ENCODE results near the gene MAPK8IP2. TPM values are rescaled to one million over a fixed set of nuclear protein-coding genes. Genes with fewer than 3 reads are reported as not detected.

Gene MAPK8IP2
- total RNA-seq, 4 donors from 2014 or later = 3.0 to 6.1 (median 4.8) TPM

DNA sequence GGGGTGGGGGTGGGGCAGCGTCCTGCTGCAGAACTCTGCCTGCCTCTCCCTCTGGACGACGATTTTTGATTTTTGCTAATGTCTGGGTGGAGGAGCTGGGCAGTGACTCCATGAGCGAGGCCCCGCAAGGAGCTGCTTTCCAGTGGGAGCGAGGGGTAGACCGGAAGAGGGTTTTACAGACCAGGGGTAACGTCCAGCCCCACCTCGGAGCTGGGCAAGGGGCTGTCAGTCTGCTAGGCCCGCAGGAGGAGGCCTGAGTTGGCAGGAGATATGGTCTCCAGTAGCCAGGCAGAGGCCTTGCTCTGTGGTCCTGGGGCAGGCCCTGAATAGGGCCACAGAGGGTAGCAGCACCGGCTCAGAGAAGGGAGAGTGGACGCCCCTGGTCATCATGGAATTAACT, 9.0 kb downstream of the MAPK8IP2 start:
- WGBS, 2 donors = 76 to 77% methylated on average over 12 of the region's 12 CpGs
- H3K9me3 ChIP-seq = no peaks in the 10 kb centered on the region
- TF ChIP-seq EP300 (IDR thresholded peaks at IDR 0.05) (no peak), POLR2A (IDR thresholded peaks at IDR 0.05) (no peak)
- TF ChIP-seq, protein P1, sequence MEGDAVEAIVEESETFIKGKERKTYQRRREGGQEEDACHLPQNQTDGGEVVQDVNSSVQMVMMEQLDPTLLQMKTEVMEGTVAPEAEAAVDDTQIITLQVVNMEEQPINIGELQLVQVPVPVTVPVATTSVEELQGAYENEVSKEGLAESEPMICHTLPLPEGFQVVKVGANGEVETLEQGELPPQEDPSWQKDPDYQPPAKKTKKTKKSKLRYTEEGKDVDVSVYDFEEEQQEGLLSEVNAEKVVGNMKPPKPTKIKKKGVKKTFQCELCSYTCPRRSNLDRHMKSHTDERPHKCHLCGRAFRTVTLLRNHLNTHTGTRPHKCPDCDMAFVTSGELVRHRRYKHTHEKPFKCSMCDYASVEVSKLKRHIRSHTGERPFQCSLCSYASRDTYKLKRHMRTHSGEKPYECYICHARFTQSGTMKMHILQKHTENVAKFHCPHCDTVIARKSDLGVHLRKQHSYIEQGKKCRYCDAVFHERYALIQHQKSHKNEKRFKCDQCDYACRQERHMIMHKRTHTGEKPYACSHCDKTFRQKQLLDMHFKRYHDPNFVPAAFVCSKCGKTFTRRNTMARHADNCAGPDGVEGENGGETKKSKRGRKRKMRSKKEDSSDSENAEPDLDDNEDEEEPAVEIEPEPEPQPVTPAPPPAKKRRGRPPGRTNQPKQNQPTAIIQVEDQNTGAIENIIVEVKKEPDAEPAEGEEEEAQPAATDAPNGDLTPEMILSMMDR (IDR thresholded peaks at IDR 0.05) = no peak

DNA sequence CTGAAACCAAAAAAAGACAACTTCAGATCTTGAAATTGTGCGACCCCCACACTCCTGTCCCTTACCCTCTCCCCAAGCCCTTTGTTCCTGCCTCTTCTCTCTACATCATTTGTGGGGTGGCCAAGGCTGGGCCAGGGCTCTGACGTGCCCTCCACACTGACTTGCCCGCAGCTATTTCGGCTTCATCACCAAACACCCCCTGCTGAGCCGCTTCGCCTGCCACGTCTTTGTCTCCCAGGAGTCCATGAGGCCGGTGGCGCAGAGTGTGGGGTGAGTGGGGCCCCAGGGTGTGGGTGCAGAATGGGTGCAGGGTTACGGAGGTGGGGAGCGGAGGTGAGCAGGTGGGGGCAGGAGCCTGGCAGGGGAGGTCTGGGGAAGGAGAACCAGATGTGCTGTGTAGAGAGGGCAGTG, 9.5 kb downstream of the MAPK8IP2 start:
- H3K9me3 ChIP-seq = no peaks in the 10 kb centered on the region
- H3K4me3 ChIP-seq = no peak overlapping the region
- no peak overlapping the region for H3K27ac ChIP-seq
- DNase-seq (ENCODE audit: low spot score in 2 of 2) = no peak
- WGBS, 2 donors = 76 to 83% methylated on average over 11 of the region's 11 CpGs
- TF ChIP-seq POLR2A (IDR thresholded peaks at IDR 0.05) = no peak
- peaks cover 0 to 18% (median 0%) of the 10 kb centered on the region in 3 donors for H3K36me3 ChIP-seq
- H3K4me1 ChIP-seq = no peaks in the 10 kb centered on the region
- H3K27me3 ChIP-seq = peaks cover 0 to 69% of the 10 kb centered on the region in 2 donors

More for the DNA sequence above, 9.0 kb downstream of the MAPK8IP2 start:
- no peak overlapping the region for H3K27ac ChIP-seq
- no peak for DNase-seq (ENCODE audit: low spot score in 2 of 2)
- H3K36me3 ChIP-seq = peaks cover 0 to 22% (median 0%) of the 10 kb centered on the region in 3 donors
- H3K4me3 ChIP-seq = no peak overlapping the region
- H3K27me3 ChIP-seq = peaks cover 0 to 72% of the 10 kb centered on the region in 2 donors
- no peaks in the 10 kb centered on the region for H3K4me1 ChIP-seq

DNA sequence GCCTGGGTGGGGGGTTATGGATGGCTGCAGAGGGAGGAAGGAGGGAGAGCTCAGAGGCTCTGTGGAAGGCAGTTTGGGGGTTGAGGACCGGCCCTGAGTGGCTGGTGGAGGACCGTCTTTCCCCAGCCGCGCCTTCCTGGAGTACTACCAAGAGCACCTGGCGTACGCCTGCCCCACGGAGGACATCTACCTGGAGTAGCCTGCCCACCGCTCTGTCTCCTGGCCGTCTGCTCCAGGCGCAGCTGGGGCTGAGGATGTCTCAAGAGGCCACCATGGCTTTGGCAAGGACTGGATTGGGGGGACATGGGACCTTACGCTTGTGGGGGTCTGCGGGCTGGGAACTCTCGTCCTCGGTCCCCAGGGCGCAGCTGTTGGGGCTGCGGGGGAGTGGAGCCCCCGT, 10.0 kb downstream of the MAPK8IP2 start:
- no peaks in the 10 kb centered on the region for H3K9me3 ChIP-seq
- peaks cover 0 to 69% of the 10 kb centered on the region in 2 donors for H3K27me3 ChIP-seq
- no peak overlapping the region for H3K27ac ChIP-seq
- no peak for DNase-seq (ENCODE audit: low spot score in 2 of 2)
- 92 to 93% methylated on average over 16 to 17 of the region's 17 CpGs for WGBS, 2 donors
- H3K36me3 ChIP-seq = peaks cover 0 to 12% (median 0%) of the 10 kb centered on the region in 3 donors
- H3K4me1 ChIP-seq = no peaks in the 10 kb centered on the region
- H3K4me3 ChIP-seq = no peak overlapping the region
- TF ChIP-seq POLR2A (IDR thresholded peaks at IDR 0.05) (no peak), EP300 (IDR thresholded peaks at IDR 0.05) (no peak)
- TF ChIP-seq, protein P1 (IDR thresholded peaks at IDR 0.05) = no peak

DNA sequence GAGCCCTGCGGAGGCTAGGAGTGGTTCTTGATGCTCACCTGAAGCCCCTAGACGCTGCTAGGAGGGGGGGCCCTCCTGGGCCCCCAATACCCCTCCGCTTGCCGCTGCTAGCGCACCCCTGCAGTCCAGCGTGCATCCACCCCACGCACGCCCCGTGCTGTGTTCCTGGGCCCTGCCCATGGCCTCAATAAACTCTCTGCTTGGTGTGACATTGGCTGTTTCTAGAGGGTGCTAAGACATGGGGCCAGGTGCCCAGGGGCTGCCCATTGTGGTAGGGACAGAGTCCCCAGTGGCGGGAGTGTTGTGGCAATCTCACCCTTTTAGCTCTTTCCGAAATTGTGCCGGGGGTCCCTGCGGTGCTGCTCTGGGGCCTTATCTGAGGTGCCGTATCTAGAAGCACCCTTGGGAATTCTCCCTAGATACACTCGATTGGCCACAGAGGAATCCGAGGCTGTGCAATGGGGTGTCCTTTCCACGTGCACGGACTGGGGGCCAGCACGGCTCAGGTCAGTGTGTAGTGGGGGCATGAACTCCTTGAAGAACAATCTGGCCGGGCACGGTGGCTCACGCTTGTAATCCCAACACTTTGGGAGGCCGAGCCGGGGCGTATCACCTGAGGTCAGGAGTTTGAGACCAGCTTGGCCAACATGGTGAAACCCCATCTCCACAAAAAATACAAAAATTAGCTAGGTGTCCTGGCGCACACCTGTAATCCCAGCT, 10.9 kb downstream of the MAPK8IP2 start:
- peaks cover 0 to 67% of the 10 kb centered on the region in 2 donors for H3K27me3 ChIP-seq
- H3K36me3 ChIP-seq = peaks cover 0 to 3% (median 0%) of the 10 kb centered on the region in 3 donors
- H3K4me3 ChIP-seq = no peak overlapping the region
- DNase-seq (ENCODE audit: low spot score in 2 of 2) = no peak
- H3K9me3 ChIP-seq = no peaks in the 10 kb centered on the region
- no peak overlapping the region for H3K27ac ChIP-seq
- TF ChIP-seq EP300 (IDR thresholded peaks at IDR 0.05) (no peak), POLR2A (IDR thresholded peaks at IDR 0.05) (no peak)
- TF ChIP-seq, protein P1 (IDR thresholded peaks at IDR 0.05) = no peak
- WGBS, 2 donors = 89% methylated on average over 25 to 26 of the region's 26 CpGs
- H3K4me1 ChIP-seq = no peaks in the 10 kb centered on the region

DNA sequence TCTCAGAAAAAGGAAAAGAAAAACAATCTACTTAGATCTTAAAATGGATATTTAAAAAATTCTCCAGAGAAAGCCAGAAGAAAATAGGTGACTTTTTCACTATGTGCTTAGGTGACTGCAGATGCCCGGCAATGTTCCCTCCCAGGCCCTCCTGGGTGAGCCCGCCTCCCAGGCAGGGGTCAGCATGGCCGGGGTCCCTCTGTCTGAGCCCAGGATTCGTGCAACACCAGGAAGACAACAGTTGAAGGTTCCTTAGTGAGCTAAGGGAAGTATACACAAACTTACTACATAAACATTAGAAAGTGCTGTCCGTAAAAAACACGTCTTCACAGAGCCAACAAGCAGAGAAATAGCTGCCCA, 11.6 kb downstream of the MAPK8IP2 start:
- H3K27ac ChIP-seq = no peak overlapping the region
- no peaks in the 10 kb centered on the region for H3K36me3 ChIP-seq
- no peak overlapping the region for H3K4me3 ChIP-seq
- H3K9me3 ChIP-seq = no peaks in the 10 kb centered on the region
- no peak for DNase-seq (ENCODE audit: low spot score in 2 of 2)
- TF ChIP-seq POLR2A (IDR thresholded peaks at IDR 0.05) = no peak
- TF ChIP-seq, protein P1 (IDR thresholded peaks at IDR 0.05) = no peak
- no peak for TF ChIP-seq EP300 (IDR thresholded peaks at IDR 0.05)
- WGBS, 2 donors = 46 to 51% methylated on average over 6 of the region's 6 CpGs
- no peaks in the 10 kb centered on the region for H3K4me1 ChIP-seq
- peaks cover 0 to 60% of the 10 kb centered on the region in 2 donors for H3K27me3 ChIP-seq
